Spinal cord (tissue), 10 donors: ENCODE data around the gene TBCK. TPM values are rescaled to one million over a fixed set of nuclear protein-coding genes. Genes with fewer than 3 reads are reported as not detected.

ENCODE experiments used
- DNase-seq, 6 donors: peaks; one replicate each; pipeline versions ENCODE4 v3.0.0 to v3.0.0-alpha.2; 2013 to 2015; ENCODE audit warnings: low spot score in 6 of 6, low read depth in 4 of 6
- H3K27ac ChIP-seq: one replicate; pipeline ENCODE4 v1.5.1; 2013; ENCODE audit warnings: low read depth, low read length, control low read depth
- H3K27me3 ChIP-seq: one replicate; pipeline ENCODE4 v1.6.1; 2013; ENCODE audit warnings: low read length; ENCODE audit not compliant: control insufficient read depth, insufficient read depth
- H3K36me3 ChIP-seq: one replicate; pipeline ENCODE4 v1.6.1; 2013; ENCODE audit warnings: low read length; ENCODE audit not compliant: control insufficient read depth, insufficient read depth
- H3K4me1 ChIP-seq: one replicate; pipeline ENCODE4 v1.6.1; 2013; ENCODE audit warnings: low read length; ENCODE audit not compliant: control insufficient read depth, insufficient read depth
- H3K4me3 ChIP-seq: one replicate; pipeline ENCODE4 v1.5.1; 2013; ENCODE audit warnings: low read depth, low read length, control low read depth
- H3K9me3 ChIP-seq: one replicate; pipeline ENCODE4 v1.6.1; 2013; ENCODE audit warnings: low read length; ENCODE audit not compliant: control insufficient read depth, insufficient read depth
- WGBS: methylation state at CpG from one replicate; pipeline ENCODE4 v1.1.5; 2013; ENCODE audit warnings: missing lambda C conversion rate; ENCODE audit not compliant: insufficient coverage; 5-methylcytosine and 5-hydroxymethylcytosine counted together
- polyA plus RNA-seq, 2 donors: library from polyadenylated mRNA; unstranded; fragments of 120-200 nt; gene quantifications; one replicate each; pipeline ENCODE4 v1.2.1, GENCODE V29; 2013; ENCODE audit not compliant: insufficient read length in 2 of 2
- total RNA-seq, 2 donors: library from RNA; depleted of rRNA in 1 of 2; stranded (reverse); fragments of 120-200 nt in 1 of 2; fragments of >200 nt in 1 of 2; gene quantifications; one replicate each; pipeline versions ENCODE4 v1.2.3 to v1.2.4, GENCODE V29; 2013 to 2014
- donor health status: healthy.

The TBCK gene
- total and polyA plus RNA-seq, 4 donors = 37.3 to 77.5 (median 58.7) TPM

GRCh38 chr4:106208481-106209460, 107.2 kb downstream of the TBCK start:
- Histone ChIP-seq H3K27ac (no peak overlapping the region), H3K36me3 (no peaks in the 10 kb centered on the region), H3K4me1 (no peaks in the 10 kb centered on the region), H3K27me3 (no peaks in the 10 kb centered on the region), H3K9me3 (no peaks in the 10 kb centered on the region), H3K4me3 (no peak overlapping the region)
- no peak for DNase-seq
- 97% methylated on average over 3 of the region's 5 CpGs for WGBS

DNA sequence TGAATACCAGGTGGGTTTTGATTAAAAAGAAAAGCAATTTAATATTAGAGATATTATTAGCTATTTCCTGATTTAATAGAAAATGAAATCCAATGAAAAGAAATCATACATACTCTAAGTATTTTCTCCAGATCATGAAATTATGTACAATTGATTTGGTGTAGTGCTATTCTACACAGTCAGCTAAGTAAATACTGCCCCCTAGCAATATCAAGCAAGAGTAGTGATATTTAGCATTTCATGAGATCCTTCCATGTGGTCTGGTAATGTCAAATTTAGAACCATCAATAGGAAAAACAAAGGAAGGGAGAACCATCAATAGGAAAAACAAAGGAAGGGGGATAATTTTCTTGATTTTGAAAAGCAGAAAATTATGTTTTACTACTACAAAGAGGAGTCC, 114.6 kb downstream of the TBCK start:
- peak in 2 of 6 donors; percentile 21 to 54 for DNase-seq
- Histone ChIP-seq H3K27me3 (no peaks in the 10 kb centered on the region), H3K4me1 (no peaks in the 10 kb centered on the region), H3K36me3 (no peaks in the 10 kb centered on the region), H3K9me3 (no peaks in the 10 kb centered on the region), H3K4me3 (no peak overlapping the region), H3K27ac (no peak overlapping the region)

- Histone ChIP-seq H3K27me3 (no peaks in the 10 kb centered on the region), H3K4me1 (no peaks in the 10 kb centered on the region), H3K9me3 (no peaks in the 10 kb centered on the region), H3K27ac (no peak overlapping the region), H3K36me3 (no peaks in the 10 kb centered on the region), H3K4me3 (no peak overlapping the region)
- no CpG with 5 or more reads among the region's 1 CpG for WGBS
- no peak for DNase-seq
Observed at GRCh38 chr4:106195435-106195950, 120.5 kb downstream of the TBCK start.

- Histone ChIP-seq H3K9me3 (no peaks in the 10 kb centered on the region), H3K4me3 (no peak overlapping the region), H3K4me1 (no peaks in the 10 kb centered on the region), H3K36me3 (no peaks in the 10 kb centered on the region), H3K27me3 (no peaks in the 10 kb centered on the region), H3K27ac (no peak overlapping the region)
- WGBS = no CpG with 5 or more reads among the region's 1 CpG
- no peak for DNase-seq
Observed at GRCh38 chr4:106194801-106195200, 121.2 kb downstream of the TBCK start.

DNA sequence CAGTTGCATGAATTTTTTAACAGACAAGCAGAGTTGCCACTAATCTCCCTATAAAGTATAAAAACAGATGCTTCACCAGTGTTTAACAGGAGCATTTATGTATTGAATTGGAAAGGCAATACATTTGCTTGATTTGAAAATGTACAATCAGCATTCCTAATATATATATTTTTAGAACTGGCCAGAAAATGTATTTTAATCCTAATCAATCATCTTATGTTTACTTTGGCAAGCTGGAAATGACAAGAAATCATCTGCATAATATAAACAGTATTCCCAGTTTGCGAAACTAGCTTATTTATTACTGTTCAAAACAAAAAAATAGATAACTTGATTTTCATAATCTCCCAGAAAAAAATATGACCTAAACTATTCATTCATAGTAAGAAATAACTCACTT, 123.9 kb downstream of the TBCK start:
- Histone ChIP-seq H3K9me3 (no peaks in the 10 kb centered on the region), H3K27ac (no peak overlapping the region), H3K27me3 (no peaks in the 10 kb centered on the region), H3K4me3 (no peak overlapping the region), H3K4me1 (no peaks in the 10 kb centered on the region), H3K36me3 (peaks cover 4% of the 10 kb centered on the region)
- DNase-seq = no peak
- WGBS = no CpG with 5 or more reads among the region's 1 CpG

DNA sequence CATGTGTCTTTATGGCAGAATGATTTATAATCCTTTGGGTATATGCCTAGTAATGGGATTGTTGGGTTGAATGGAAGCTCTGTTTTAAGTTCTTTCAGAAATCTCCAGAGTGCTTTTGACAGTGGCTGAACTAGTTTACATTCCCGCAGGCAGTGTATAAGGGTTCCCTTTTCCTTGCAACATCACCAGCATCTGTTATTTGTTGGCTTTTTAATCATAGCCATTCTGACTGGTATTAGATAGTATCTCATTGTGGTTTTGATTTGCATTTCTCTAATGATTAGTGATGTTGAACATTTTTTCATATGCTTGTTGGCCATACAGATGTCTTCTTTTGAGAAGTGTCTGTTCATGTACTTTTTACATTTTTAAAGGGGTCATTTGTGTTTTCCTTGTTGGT, 129.8 kb downstream of the TBCK start:
- Histone ChIP-seq H3K9me3 (no peaks in the 10 kb centered on the region), H3K36me3 (peaks cover 4% of the 10 kb centered on the region), H3K4me3 (no peak overlapping the region), H3K4me1 (no peaks in the 10 kb centered on the region), H3K27ac (no peak overlapping the region), H3K27me3 (no peaks in the 10 kb centered on the region)
- no CpG with 5 or more reads among the region's 1 CpG for WGBS
- DNase-seq = no peak

DNA sequence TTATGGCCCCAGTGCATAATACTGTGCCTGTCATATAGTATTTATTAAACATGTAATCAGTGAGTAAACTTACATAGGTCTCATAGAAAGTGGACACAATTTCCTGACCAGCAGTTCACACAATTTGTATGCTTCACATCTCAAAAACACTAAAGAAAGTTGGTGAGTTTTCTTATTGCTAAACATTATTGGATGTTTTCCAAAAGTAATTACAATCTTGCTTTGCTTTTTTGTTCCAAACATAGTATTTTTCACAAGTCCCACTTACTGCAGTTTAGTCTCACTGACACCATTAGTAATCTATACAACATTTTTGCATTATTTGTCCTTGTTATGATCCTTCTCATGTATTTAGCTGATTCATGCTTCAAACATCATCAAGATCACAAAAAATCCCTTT, 132.5 kb downstream of the TBCK start:
- H3K27me3 ChIP-seq = no peaks in the 10 kb centered on the region

GRCh38 chr4:106172861-106173260, 143.1 kb downstream of the TBCK start:
- Histone ChIP-seq H3K27ac (no peak overlapping the region), H3K36me3 (no peaks in the 10 kb centered on the region), H3K4me3 (no peak overlapping the region), H3K4me1 (no peaks in the 10 kb centered on the region), H3K9me3 (no peaks in the 10 kb centered on the region), H3K27me3 (no peaks in the 10 kb centered on the region)
- no peak for DNase-seq

More for the DNA sequence above, 132.5 kb downstream of the TBCK start:
- no peaks in the 10 kb centered on the region for H3K4me1 ChIP-seq
- no peak overlapping the region for H3K4me3 ChIP-seq
- DNase-seq = no peak
- peaks cover 4% of the 10 kb centered on the region for H3K36me3 ChIP-seq
- no peak overlapping the region for H3K27ac ChIP-seq
- no peaks in the 10 kb centered on the region for H3K9me3 ChIP-seq

DNA sequence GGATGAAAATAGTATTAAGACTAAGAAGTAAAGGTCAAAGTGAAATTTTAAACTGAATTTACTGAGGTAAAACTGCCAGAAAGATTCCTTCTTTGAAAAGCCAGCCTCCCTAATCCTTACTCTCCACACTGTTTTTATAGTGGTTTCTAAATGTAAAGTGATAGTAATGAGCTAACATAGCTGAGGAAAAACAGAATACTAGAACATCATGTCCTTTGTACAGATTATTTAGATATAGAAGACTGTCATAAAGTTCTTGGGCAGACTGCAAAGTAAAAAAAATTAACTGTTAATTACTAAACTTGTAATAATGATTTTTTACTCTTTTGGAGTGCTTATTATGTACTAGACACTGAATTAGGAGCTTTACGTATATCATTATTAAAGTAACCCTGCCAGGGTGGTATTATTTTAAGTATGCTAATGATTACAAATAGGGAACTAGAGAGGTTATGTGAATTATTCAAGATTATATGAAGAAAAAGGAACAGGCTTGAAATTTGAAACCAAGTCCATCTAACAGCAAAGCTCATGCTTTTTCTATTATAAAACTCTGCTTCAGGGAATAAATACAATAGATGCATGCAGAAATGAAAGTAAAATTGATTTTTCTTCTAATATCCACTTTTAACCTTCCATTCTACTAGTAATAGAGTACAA, 150.5 kb downstream of the TBCK start:
- Histone ChIP-seq H3K4me3 (no peak overlapping the region), H3K9me3 (peaks cover 10% of the 10 kb centered on the region), H3K27me3 (no peaks in the 10 kb centered on the region), H3K36me3 (no peaks in the 10 kb centered on the region), H3K27ac (no peak overlapping the region), H3K4me1 (no peaks in the 10 kb centered on the region)
- DNase-seq = peak in 1 of 6 donors; percentile 2
- WGBS = no CpG with 5 or more reads among the region's 1 CpG
